Astrocyte of the spinal cord (primary cell): ENCODE measurements around the gene CDC14A.

Experiments used
- DNase-seq: peaks from one replicate; pipeline ENCODE4 v3.0.0; 2011; ENCODE audit warnings: low read depth, low spot score
- H3K4me3 ChIP-seq: 2 replicates; pipeline ENCODE4 v1.5.1; 2011; ENCODE audit warnings: low read depth, mild to moderate bottlenecking, low read length, moderate library complexity
- in situ Hi-C: cut with HindIII; loops from 2 replicates; pipeline ENCODE4 v1.10.0; 2017; ENCODE audit warnings: low sequenced_read_pairs
- TF ChIP-seq, protein P1 (sequence below): IDR thresholded peaks from 2 replicates; pipeline ENCODE4 v1.5.1; 2012; ENCODE audit warnings: low read depth, mild to moderate bottlenecking, low read length, inconsistent platforms

CDC14A gene

DNA sequence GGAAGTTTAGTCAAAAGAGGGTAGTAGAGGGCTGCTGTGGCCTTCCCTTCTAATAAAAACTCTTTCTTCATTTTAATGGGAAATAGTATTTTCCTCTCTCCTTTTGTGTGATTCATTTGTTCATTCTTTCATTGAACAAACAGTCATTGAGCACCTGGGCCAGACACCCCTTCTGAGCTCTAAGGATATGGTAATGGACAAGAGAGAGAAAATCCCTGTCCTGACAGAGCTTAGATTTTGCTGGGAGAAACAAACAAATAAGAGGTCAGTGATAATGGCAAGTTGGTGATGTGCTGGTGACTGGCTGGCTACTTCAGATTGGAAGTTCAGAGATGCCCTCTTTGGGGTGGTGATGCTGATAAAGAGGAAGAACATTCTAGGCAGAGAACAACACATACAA, 59.3 kb downstream of the CDC14A start:
- DNase-seq = no peak
- in situ Hi-C loops = no loop called here
- no peak overlapping the region for H3K4me3 ChIP-seq
- TF ChIP-seq, protein P1, sequence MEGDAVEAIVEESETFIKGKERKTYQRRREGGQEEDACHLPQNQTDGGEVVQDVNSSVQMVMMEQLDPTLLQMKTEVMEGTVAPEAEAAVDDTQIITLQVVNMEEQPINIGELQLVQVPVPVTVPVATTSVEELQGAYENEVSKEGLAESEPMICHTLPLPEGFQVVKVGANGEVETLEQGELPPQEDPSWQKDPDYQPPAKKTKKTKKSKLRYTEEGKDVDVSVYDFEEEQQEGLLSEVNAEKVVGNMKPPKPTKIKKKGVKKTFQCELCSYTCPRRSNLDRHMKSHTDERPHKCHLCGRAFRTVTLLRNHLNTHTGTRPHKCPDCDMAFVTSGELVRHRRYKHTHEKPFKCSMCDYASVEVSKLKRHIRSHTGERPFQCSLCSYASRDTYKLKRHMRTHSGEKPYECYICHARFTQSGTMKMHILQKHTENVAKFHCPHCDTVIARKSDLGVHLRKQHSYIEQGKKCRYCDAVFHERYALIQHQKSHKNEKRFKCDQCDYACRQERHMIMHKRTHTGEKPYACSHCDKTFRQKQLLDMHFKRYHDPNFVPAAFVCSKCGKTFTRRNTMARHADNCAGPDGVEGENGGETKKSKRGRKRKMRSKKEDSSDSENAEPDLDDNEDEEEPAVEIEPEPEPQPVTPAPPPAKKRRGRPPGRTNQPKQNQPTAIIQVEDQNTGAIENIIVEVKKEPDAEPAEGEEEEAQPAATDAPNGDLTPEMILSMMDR = no peak

DNA sequence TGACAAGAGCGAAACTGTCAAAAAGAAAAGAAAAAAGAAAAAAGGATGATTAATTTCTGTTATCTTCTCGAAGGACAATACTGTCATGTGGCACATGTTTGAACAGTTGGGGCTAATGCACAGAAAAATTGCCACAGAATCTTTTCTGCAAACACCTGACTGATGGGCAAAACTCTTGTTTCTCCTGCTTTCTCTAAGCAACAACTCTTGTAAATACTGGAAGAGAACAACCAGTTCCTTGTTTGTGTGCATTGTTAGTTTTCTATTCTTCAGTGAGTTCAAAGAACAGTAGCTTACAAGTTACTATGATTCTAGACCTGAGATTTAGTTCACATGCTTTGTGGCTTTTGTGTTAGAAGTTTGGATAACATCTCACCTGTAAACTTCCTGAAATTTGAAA, 60.7 kb downstream of the CDC14A start:
- no peak overlapping the region for H3K4me3 ChIP-seq
- TF ChIP-seq, protein P1 = no peak
- in situ Hi-C loops = no loop called here
- no peak for DNase-seq

DNA sequence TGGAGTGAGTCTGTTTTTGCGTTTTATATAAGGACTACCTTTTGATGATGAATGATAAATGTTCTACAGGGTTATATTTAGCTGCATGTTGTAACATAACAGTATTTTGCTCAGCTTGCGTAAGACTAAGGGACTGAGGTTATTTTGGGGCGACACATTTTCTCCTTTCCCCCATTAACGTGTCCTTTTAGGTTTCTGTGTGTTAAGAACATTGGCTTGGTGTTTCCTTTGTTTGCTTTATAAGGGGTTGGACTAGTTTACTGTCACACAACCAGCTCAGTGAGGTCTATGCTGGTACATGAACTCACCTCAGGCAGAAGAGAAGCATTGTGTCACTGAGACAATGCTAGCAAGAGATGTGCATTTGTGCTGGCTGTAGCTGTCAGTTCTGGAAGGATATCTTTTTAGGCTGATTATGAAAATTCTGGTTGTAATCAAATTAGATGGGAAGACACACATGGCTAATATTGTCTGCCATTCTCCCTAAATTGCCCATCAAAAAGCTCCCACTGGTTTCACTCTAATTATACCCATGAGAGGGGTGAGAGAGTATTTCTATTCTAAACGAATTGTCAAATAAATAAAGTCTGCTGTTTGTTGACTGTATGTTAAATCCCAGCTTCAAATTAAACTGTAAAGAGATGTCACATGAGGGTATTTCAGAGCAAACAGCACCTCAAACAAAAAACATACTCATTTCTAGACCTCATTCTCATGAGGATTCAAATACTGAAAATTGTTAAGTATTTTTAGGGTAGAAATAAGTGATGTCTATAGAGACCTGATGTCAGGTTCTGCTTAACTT, 62.6 kb downstream of the CDC14A start:
- TF ChIP-seq, protein P1 = no peak
- H3K4me3 ChIP-seq = no peak overlapping the region
- no peak for DNase-seq
- in situ Hi-C loops = no loop called here

GRCh38 chr1:100415498-100415778, 63.1 kb downstream of the CDC14A start:
- no peak for DNase-seq
- TF ChIP-seq, protein P1 = no peak
- no peak overlapping the region for H3K4me3 ChIP-seq
- in situ Hi-C loops = no loop called here

DNA sequence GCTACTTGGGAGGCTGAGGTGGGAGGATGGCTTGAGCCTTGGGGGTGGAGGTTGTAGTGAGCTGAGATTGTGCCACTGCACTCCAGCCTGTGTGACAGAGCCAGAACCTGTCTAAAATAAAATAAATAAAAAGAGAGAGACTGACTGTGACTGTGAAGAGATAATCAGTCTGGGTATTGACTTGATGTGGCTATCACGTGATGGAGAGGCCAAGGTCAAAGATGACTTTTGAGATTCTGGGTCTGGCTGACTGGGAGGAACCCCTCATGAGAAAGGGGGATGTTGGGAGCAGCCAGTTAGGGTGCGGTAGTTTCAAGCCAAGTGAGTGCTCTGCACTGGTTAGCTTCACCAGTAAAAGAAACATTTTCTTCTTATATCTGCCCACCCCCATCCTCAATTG, 66.8 kb downstream of the CDC14A start:
- in situ Hi-C loops = no loop called here
- TF ChIP-seq, protein P1 = no peak
- H3K4me3 ChIP-seq = no peak overlapping the region
- no peak for DNase-seq

DNA sequence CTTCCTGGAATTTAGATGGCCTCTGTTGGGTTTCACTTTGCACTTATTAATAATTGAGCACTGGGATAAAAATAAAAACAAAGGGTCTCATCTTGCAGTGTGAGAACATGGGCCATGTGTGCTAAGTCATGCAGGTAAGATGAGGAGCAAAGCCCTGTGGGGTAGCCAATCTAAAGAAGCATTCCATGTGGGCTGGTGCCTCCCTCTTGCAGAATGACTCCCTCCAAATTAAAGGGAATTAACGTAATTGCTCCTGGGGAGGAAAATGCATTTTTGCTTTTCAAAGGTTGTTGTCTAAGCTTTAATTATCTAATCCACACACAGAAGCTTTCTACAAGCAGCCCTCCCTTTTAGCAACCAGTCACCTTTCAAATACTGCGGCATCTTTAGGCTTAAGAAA, 69.8 kb downstream of the CDC14A start:
- no peak for DNase-seq
- H3K4me3 ChIP-seq = no peak overlapping the region
- TF ChIP-seq, protein P1 = no peak
- in situ Hi-C loops = no loop called here
